GM12878 (cell line): ENCODE measurements around the gene UBE2QL1. TPM values are rescaled to one million over a fixed set of nuclear protein-coding genes. Genes with fewer than 3 reads are reported as not detected.

Source experiments
- ATAC-seq: fragments of 200-7000 bp; cut with Tn5 transposase; 3 replicates; pipeline ENCODE4 v1.9.1; 2020; ENCODE audit warnings: mild to moderate bottlenecking, moderate library complexity
- BruUV-seq: library from RNA; stranded (reverse); fragments of 400-500 nt; replicated peaks from 2 replicates; lab custom pipeline; 2021; lab: Mats Ljungman, UMichigan
- CTCF ChIA-PET: fragments of 300-600 bp; sonication (Branson Sonifier 250); formaldehyde crosslinking; extraction: SDS; loops from one replicate; lab custom pipeline; 2021; ENCODE audit warnings: inconsistent platforms; lab: Yijun Ruan, JAX
- POLR2A ChIA-PET: fragments of 350-600 bp; formaldehyde crosslinking; extraction: SDS; loops from one replicate; lab custom pipeline; 2021; ENCODE audit warnings: inconsistent platforms; lab: Charles Lee
- RAD21 ChIA-PET: fragments of 300-600 bp; sonication (Branson Sonifier 250); formaldehyde crosslinking; loops from one replicate; lab custom pipeline; 2023; ENCODE audit warnings: antibody characterized with exemption; ENCODE audit not compliant: unreplicated experiment; lab: Charles Lee
- SMC1A ChIA-PET: fragments of 300-600 bp; sonication (Branson Sonifier 250); formaldehyde crosslinking; loops from one replicate; lab custom pipeline; 2023; ENCODE audit not compliant: unreplicated experiment, uncharacterized antibody; lab: Charles Lee
- DNase-seq: peaks from one replicate; pipeline ENCODE4 v3.0.0-alpha.2; 2011; ENCODE audit warnings: low read depth, low spot score
- FAIRE-seq: peaks from 3 replicates; lab custom pipeline; 2011; peaks lifted over from hg19 to GRCh38; lab: Jason Lieb, UNC
- H2AFZ ChIP-seq: 2 replicates; pipeline ENCODE4 v1.6.0; 2011; ENCODE audit warnings: low read depth, low read length, control low read depth; ENCODE audit not compliant: control insufficient read depth
- H3K27ac ChIP-seq: 2 replicates; pipeline ENCODE4 v1.5.1; 2011; ENCODE audit warnings: control low read depth; ENCODE audit not compliant: control insufficient read depth, insufficient read depth
- H3K27me3 ChIP-seq, 2 experiments: replicated peaks in 1 of 2; 2 replicates each; pipeline versions ENCODE4 v1.6.0 to v1.6.1; 2011; ENCODE audit warnings: low read length in 1 of 2; ENCODE audit not compliant: control insufficient read depth in 2 of 2, insufficient read depth in 2 of 2
- H3K36me3 ChIP-seq, 2 experiments: 2 replicates each; pipeline ENCODE4 v1.5.1; 2011; ENCODE audit warnings: low read length in 1 of 2; ENCODE audit not compliant: control insufficient read depth in 2 of 2, insufficient read depth in 2 of 2
- H3K4me1 ChIP-seq: 2 replicates; pipeline ENCODE4 v1.6.1; 2011; ENCODE audit warnings: mild to moderate bottlenecking, low read length, moderate library complexity, mixed read lengths; ENCODE audit not compliant: control insufficient read depth, insufficient read depth
- H3K4me2 ChIP-seq: 2 replicates; pipeline ENCODE4 v1.6.0; 2011; ENCODE audit warnings: control low read depth; ENCODE audit not compliant: control insufficient read depth, insufficient read depth
- H3K4me3 ChIP-seq: fragments of 200-600 bp; sonication (generic); 2 replicates; pipeline ENCODE4 v1.5.1; 2016
- H3K79me2 ChIP-seq: 2 replicates; pipeline ENCODE4 v1.6.0; 2011; ENCODE audit warnings: low read length; ENCODE audit not compliant: control insufficient read depth, insufficient read depth
- H3K9ac ChIP-seq: 2 replicates; pipeline ENCODE4 v1.8.0; 2011; ENCODE audit warnings: low read length, control low read depth, mixed read lengths; ENCODE audit not compliant: control insufficient read depth, insufficient read depth
- H3K9me3 ChIP-seq: replicated peaks from 3 replicates; pipeline ENCODE4 v1.5.1; 2011; ENCODE audit warnings: mild to moderate bottlenecking, low read length; ENCODE audit not compliant: control insufficient read depth, insufficient read depth
- H4K20me1 ChIP-seq: 2 replicates; pipeline ENCODE4 v1.6.0; 2011; ENCODE audit not compliant: control insufficient read depth, insufficient read depth
- CBX3 ChIP-seq: fragments of 200-600 bp; sonication (generic); IDR thresholded peaks from 2 replicates; pipeline ENCODE4 v1.6.1; 2016; ENCODE audit warnings: low read depth, borderline replicate concordance
- EP300 ChIP-seq, 2 experiments: fragments of 150-350 bp in 1 of 2; IDR thresholded peaks; 2 replicates each; pipeline ENCODE4 v1.6.1; 2011 to 2012; ENCODE audit warnings: low read depth in 2 of 2, low read length in 2 of 2, borderline replicate concordance in 1 of 2, improper control_type of control experiment in 1 of 2, inconsistent platforms in 1 of 2; ENCODE audit not compliant: control insufficient read depth in 1 of 2
- GATAD2B ChIP-seq: fragments of 450-650 bp; conservative IDR thresholded peaks from 2 replicates; pipeline ENCODE4 v1.6.1; 2017; ENCODE audit warnings: low read depth, mild to moderate bottlenecking, moderate library complexity
- MEF2B ChIP-seq: fragments of 450-650 bp; IDR thresholded peaks from 2 replicates; pipeline ENCODE4 v1.6.1; 2018; ENCODE audit warnings: mild to moderate bottlenecking, moderate library complexity; ENCODE audit not compliant: partially characterized antibody, poor library complexity, severe bottlenecking
- MXI1 ChIP-seq: fragments of 150-350 bp; IDR thresholded peaks from 2 replicates; pipeline ENCODE4 v1.6.1; 2011; ENCODE audit warnings: low read depth, mild to moderate bottlenecking, inconsistent platforms, low read length, improper control_type of control experiment
- POLR2A ChIP-seq: IDR thresholded peaks from 2 replicates; pipeline ENCODE4 v1.6.1; 2011; ENCODE audit warnings: low read depth, mild to moderate bottlenecking, low read length
- POU2F2 ChIP-seq: IDR thresholded peaks from 3 replicates; pipeline ENCODE4 v1.6.1; 2011; ENCODE audit warnings: low read depth, mild to moderate bottlenecking, low read length, borderline replicate concordance
- RB1 ChIP-seq: fragments of 450-650 bp; formaldehyde crosslinking; IDR thresholded peaks from 2 replicates; pipeline ENCODE4 v1.6.1; 2017; ENCODE audit warnings: mild to moderate bottlenecking, borderline replicate concordance
- RBBP5 ChIP-seq: fragments of 200-600 bp; sonication (generic); conservative IDR thresholded peaks from 2 replicates; pipeline ENCODE4 v1.6.1; 2016
- STAT3 ChIP-seq: IDR thresholded peaks from 2 replicates; pipeline ENCODE4 v1.6.1; 2011; ENCODE audit warnings: low read depth, low read length, improper control_type of control experiment
- TCF12 ChIP-seq: IDR thresholded peaks from 2 replicates; pipeline ENCODE4 v1.6.1; 2011; ENCODE audit warnings: low read depth, mild to moderate bottlenecking, low read length
- WGBS: methylation state at CpG from one replicate; pipeline ENCODE4 v1.1.6; 2016; ENCODE audit warnings: low lambda C conversion rate; ENCODE audit not compliant: insufficient replicate concordance, insufficient coverage; ENCODE audit errors: missing lambda C conversion rate; 5-methylcytosine and 5-hydroxymethylcytosine counted together
- in situ Hi-C: fragments of 300-500 bp; cut with MboI; formaldehyde crosslinking; loops from 9 replicates; pipeline ENCODE4 v1.14.3; 2018; ENCODE audit warnings: mixed read lengths
- intact Hi-C: fragments of 100-400 bp; cut with micrococcal nuclease; formaldehyde crosslinking; loops from one replicate; pipeline ENCODE4 v1.14.2; 2022; ENCODE audit not compliant: unreplicated experiment
- polyA plus RNA-seq, 11 experiments: library from polyadenylated mRNA; depleted of rRNA in 4 of 11; unstranded in 6 of 11; stranded (reverse) in 5 of 11; fragments of >200 nt; fragmentation: Nextera tagmentation in 4 of 11; fragmentation: Illumina TruSeq in 1 of 11; extraction: Ambion mirVana in 4 of 11; extraction: Trizol in 1 of 11; gene quantifications; 1 replicate in 1 of 11; 2 replicates in 10 of 11; pipeline versions ENCODE4 v1.2.1 to v1.2.3, GENCODE V29; 2011 to 2016; ENCODE audit warnings: inconsistent platforms in 2 of 11, missing spikeins in 2 of 11, low read depth in 1 of 11
- total RNA-seq, 4 experiments: library from RNA; depleted of rRNA in 3 of 4; stranded (reverse); fragments of >200 nt in 3 of 4; fragmentation: Illumina TruSeq in 1 of 4; extraction: Trizol in 1 of 4; gene quantifications; 2 replicates each; pipeline versions ENCODE4 v1.2.1 to v1.2.3, GENCODE V29; 2013 to 2021
- TF ChIP-seq, protein P1 (sequence below): IDR thresholded peaks from 2 replicates; pipeline ENCODE4 v1.6.1; 2012; ENCODE audit warnings: low read length, inconsistent platforms
- TF ChIP-seq, protein P2 (sequence below): IDR thresholded peaks from 2 replicates; pipeline ENCODE4 v1.6.1; 2012; ENCODE audit warnings: improper control_type of control experiment, low read depth, low read length; ENCODE audit not compliant: insufficient replicate concordance

Gene UBE2QL1
- total and polyA plus RNA-seq, 10 of the 15 experiments (the other 5 are each of a cell fraction or from before 2014, with no cell fraction given), result 0.03 to 0.62 (median 0.04) TPM; not detected in 6

DNA sequence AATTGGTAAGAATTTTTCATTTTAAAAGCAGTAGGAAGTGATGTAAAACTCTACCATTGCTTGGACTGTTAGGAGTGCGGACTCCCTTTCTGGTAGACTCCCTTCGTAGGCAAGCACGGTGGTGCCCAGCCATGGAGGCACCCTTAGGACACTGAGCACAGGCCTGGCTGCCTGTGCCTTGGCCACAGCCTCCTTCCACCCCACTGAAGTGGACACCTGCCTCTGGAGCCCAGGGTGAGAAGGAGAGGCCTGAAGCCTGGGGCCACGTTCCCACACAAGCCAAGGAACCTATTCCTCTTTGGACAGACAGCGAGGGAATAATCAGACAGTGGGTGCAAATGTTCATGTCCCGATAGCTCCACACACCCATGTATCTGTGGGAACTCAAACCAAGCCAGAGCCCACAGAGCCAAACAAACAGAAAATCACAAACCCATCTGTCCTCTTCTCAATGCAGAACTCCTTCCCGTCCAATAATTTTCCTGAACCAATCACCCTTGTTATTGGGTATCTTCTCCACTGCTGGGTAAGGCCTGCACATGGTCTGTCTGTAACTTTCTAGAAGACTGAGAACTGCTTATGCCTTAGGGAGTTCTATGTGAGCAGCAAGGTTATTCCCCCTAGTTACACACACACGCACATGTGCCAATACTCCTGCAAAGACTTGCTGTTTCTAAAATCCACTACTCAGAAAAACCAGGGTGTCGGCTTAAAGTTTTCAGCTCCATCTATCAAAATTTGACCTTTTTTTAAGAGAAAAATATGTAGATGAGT is 45.2 kb downstream of the UBE2QL1 start:
- no peak overlapping the region for H2AFZ ChIP-seq
- ChIA-PET CTCF (interaction anchor here (0.6 to 1.9 kb wide), 2 partner anchors 10 to 828 kb away, joined by 4 to 7 read pairs; no protein-coding TSS in a partner anchor), SMC1A (interaction anchor here (0.7 to 4.0 kb wide), 5 partner anchors 10 to 236 kb away, joined by 3 to 37 read pairs (median 3); no protein-coding TSS in a partner anchor), POLR2A (interaction anchor here (0.9 to 2.1 kb wide), 2 partner anchors 9 to 10 kb away, joined by 3 to 14 read pairs; no protein-coding TSS in a partner anchor), RAD21 (interaction anchor here (1.2 to 3.6 kb wide), 4 partner anchors 9 to 234 kb away, joined by 3 to 35 read pairs (median 5); partner anchors contain the start of gene MED10)
- no peak for FAIRE-seq
- H3K4me3 ChIP-seq, result no peak overlapping the region
- H3K4me2 ChIP-seq, result no peak overlapping the region
- peak; percentile 15; the same call in 2 of the 3 replicates for ATAC-seq
- BruUV-seq, result no TSS peak
- DNase-seq, result no peak
- H3K9me3 ChIP-seq, result no peaks in the 10 kb centered on the region; the same call in 2 of the 3 replicates
- H3K4me1 ChIP-seq, result peaks cover 38% of the 10 kb centered on the region
- intact Hi-C loops, result no loop called here
- no peaks in the 10 kb centered on the region for H3K36me3 ChIP-seq
- H3K27me3 ChIP-seq, result no peaks in the 10 kb centered on the region
- H4K20me1 ChIP-seq, result no peaks in the 10 kb centered on the region
- H3K9ac ChIP-seq, result no peak overlapping the region
- H3K79me2 ChIP-seq, result no peaks in the 10 kb centered on the region
- 85% methylated on average over 9 of the region's 9 CpGs for WGBS
- in situ Hi-C loops, result no loop called here
- H3K27ac ChIP-seq, result no peak overlapping the region
- TF ChIP-seq MEF2B (peak; percentile 92), RBBP5 (no peak), TCF12 (0 out of 2 replicates have a peak, but pooled peaks have one; percentile 41), STAT3 (no peak), GATAD2B (0 out of 2 replicates have a peak, but pooled peaks have one; percentile 38), RB1 (no peak), EP300 (IDR thresholded peaks at IDR 0.05; ENCODE audit: borderline replicate concordance in 1 of 2, control insufficient read depth in 1 of 2, low read depth in 2 of 2, low read length in 2 of 2) (no peak; a peak in 1 of 4 replicates), CBX3 (no peak), MXI1 (no peak), POLR2A (no peak), POU2F2 (no peak)
- TF ChIP-seq, protein P1, sequence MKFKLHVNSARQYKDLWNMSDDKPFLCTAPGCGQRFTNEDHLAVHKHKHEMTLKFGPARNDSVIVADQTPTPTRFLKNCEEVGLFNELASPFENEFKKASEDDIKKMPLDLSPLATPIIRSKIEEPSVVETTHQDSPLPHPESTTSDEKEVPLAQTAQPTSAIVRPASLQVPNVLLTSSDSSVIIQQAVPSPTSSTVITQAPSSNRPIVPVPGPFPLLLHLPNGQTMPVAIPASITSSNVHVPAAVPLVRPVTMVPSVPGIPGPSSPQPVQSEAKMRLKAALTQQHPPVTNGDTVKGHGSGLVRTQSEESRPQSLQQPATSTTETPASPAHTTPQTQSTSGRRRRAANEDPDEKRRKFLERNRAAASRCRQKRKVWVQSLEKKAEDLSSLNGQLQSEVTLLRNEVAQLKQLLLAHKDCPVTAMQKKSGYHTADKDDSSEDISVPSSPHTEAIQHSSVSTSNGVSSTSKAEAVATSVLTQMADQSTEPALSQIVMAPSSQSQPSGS, result no peak
- TF ChIP-seq, protein P2, sequence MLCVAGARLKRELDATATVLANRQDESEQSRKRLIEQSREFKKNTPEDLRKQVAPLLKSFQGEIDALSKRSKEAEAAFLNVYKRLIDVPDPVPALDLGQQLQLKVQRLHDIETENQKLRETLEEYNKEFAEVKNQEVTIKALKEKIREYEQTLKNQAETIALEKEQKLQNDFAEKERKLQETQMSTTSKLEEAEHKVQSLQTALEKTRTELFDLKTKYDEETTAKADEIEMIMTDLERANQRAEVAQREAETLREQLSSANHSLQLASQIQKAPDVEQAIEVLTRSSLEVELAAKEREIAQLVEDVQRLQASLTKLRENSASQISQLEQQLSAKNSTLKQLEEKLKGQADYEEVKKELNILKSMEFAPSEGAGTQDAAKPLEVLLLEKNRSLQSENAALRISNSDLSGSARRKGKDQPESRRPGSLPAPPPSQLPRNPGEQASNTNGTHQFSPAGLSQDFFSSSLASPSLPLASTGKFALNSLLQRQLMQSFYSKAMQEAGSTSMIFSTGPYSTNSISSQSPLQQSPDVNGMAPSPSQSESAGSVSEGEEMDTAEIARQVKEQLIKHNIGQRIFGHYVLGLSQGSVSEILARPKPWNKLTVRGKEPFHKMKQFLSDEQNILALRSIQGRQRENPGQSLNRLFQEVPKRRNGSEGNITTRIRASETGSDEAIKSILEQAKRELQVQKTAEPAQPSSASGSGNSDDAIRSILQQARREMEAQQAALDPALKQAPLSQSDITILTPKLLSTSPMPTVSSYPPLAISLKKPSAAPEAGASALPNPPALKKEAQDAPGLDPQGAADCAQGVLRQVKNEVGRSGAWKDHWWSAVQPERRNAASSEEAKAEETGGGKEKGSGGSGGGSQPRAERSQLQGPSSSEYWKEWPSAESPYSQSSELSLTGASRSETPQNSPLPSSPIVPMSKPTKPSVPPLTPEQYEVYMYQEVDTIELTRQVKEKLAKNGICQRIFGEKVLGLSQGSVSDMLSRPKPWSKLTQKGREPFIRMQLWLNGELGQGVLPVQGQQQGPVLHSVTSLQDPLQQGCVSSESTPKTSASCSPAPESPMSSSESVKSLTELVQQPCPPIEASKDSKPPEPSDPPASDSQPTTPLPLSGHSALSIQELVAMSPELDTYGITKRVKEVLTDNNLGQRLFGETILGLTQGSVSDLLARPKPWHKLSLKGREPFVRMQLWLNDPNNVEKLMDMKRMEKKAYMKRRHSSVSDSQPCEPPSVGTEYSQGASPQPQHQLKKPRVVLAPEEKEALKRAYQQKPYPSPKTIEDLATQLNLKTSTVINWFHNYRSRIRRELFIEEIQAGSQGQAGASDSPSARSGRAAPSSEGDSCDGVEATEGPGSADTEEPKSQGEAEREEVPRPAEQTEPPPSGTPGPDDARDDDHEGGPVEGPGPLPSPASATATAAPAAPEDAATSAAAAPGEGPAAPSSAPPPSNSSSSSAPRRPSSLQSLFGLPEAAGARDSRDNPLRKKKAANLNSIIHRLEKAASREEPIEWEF, result peak; percentile 57
